ENCODE results near the gene DYNLL2.

DYNLL2 gene

GRCh38 chr17:58105093-58105492, 21.9 kb downstream of the DYNLL2 start:
- H3K4me2 ChIP-seq (ENCODE audit: low read length) = no peak overlapping the region
- no peak overlapping the region for H4K12ac ChIP-seq (ENCODE audit: low read depth, low read length)
- WGBS (ENCODE audit: extremely low coverage, insufficient coverage, insufficient read length) = no CpG with 5 or more reads among the region's 1 CpG
- no peak overlapping the region for H2BK12ac ChIP-seq (ENCODE audit: low read length)
- no peak overlapping the region for H3K23ac ChIP-seq (ENCODE audit: low read length)
- H2BK5ac ChIP-seq (ENCODE audit: low read depth, low read length, poor library complexity) = no peak overlapping the region
- H4K91ac ChIP-seq (ENCODE audit: low read depth, low read length) = no peak overlapping the region
- H3K4me3 ChIP-seq (ENCODE audit: low read depth, low read length) = no peak overlapping the region
- no peaks in the 10 kb centered on the region for H3K79me2 ChIP-seq (ENCODE audit: control insufficient read depth, insufficient read depth, low read length, poor library complexity)
- no peaks in the 10 kb centered on the region for H3K9me3 ChIP-seq (ENCODE audit: insufficient read depth, low read depth, low read length)
- no peak overlapping the region for H4K8ac ChIP-seq (ENCODE audit: low read depth, low read length)
- no peak overlapping the region for H3K9ac ChIP-seq (ENCODE audit: low read length)
- H3K36me3 ChIP-seq (ENCODE audit: control insufficient read depth in 1 of 2, insufficient read depth in 2 of 2, low read length in 2 of 2) = no peaks in the 10 kb centered on the region
- DNase-seq = peak in 1 of 2 donors; percentile 51
- no peak overlapping the region for H3K4ac ChIP-seq (ENCODE audit: low read depth, low read length)
- H2BK120ac ChIP-seq (ENCODE audit: insufficient read depth, low read length, poor library complexity) = no peak overlapping the region
- no peaks in the 10 kb centered on the region for H3K4me1 ChIP-seq (ENCODE audit: control insufficient read depth in 1 of 2, insufficient read depth in 2 of 2, low read length in 2 of 2)
- no peak overlapping the region for H2AFZ ChIP-seq (ENCODE audit: insufficient read depth, low read length, poor library complexity)
- no peak overlapping the region for H3K14ac ChIP-seq (ENCODE audit: low read length)
- no peak overlapping the region for H2AK5ac ChIP-seq (ENCODE audit: low read length)
- H3K18ac ChIP-seq (ENCODE audit: low read length) = no peak overlapping the region
- no peak overlapping the region for H3K27ac ChIP-seq (ENCODE audit: low read depth, low read length)
- no peaks in the 10 kb centered on the region for H3K27me3 ChIP-seq (ENCODE audit: insufficient read depth, low read length)
- no peaks in the 10 kb centered on the region for H3K79me1 ChIP-seq (ENCODE audit: low read length)

GRCh38 chr17:58107306-58107705, 24.1 kb downstream of the DYNLL2 start:
- Histone ChIP-seq H3K79me1 (ENCODE audit: low read length) (no peaks in the 10 kb centered on the region), H4K8ac (ENCODE audit: low read depth, low read length) (no peak overlapping the region), H2BK12ac (ENCODE audit: low read length) (no peak overlapping the region), H3K23ac (ENCODE audit: low read length) (no peak overlapping the region), H3K27me3 (ENCODE audit: insufficient read depth, low read length) (no peaks in the 10 kb centered on the region), H4K12ac (ENCODE audit: low read depth, low read length) (no peak overlapping the region), H3K4me2 (ENCODE audit: low read length) (no peak overlapping the region), H2AK5ac (ENCODE audit: low read length) (no peak overlapping the region), H3K4ac (ENCODE audit: low read depth, low read length) (no peak overlapping the region), H3K18ac (ENCODE audit: low read length) (no peak overlapping the region), H3K14ac (ENCODE audit: low read length) (no peak overlapping the region), H4K91ac (ENCODE audit: low read depth, low read length) (no peak overlapping the region), H2BK5ac (ENCODE audit: low read depth, low read length, poor library complexity) (no peak overlapping the region), H3K36me3 (ENCODE audit: control insufficient read depth in 1 of 2, insufficient read depth in 2 of 2, low read length in 2 of 2) (no peaks in the 10 kb centered on the region), H2AFZ (ENCODE audit: insufficient read depth, low read length, poor library complexity) (no peak overlapping the region), H3K9ac (ENCODE audit: low read length) (no peak overlapping the region), H3K4me1 (ENCODE audit: control insufficient read depth in 1 of 2, insufficient read depth in 2 of 2, low read length in 2 of 2) (no peaks in the 10 kb centered on the region), H2BK120ac (ENCODE audit: insufficient read depth, low read length, poor library complexity) (no peak overlapping the region), H3K79me2 (ENCODE audit: control insufficient read depth, insufficient read depth, low read length, poor library complexity) (no peaks in the 10 kb centered on the region), H3K9me3 (ENCODE audit: insufficient read depth, low read depth, low read length) (no peaks in the 10 kb centered on the region), H3K4me3 (ENCODE audit: low read depth, low read length) (no peak overlapping the region), H3K27ac (ENCODE audit: low read depth, low read length) (no peak overlapping the region)
- no CpG with 5 or more reads among the region's 1 CpG for WGBS (ENCODE audit: extremely low coverage, insufficient coverage, insufficient read length)
- DNase-seq = no peak

GRCh38 chr17:58109197-58109596, 26.0 kb downstream of the DYNLL2 start:
- H3K9me3 ChIP-seq (ENCODE audit: insufficient read depth, low read depth, low read length) = no peaks in the 10 kb centered on the region
- H3K4me2 ChIP-seq (ENCODE audit: low read length) = no peak overlapping the region
- H3K4me3 ChIP-seq (ENCODE audit: low read depth, low read length) = no peak overlapping the region
- no peaks in the 10 kb centered on the region for H3K4me1 ChIP-seq (ENCODE audit: control insufficient read depth in 1 of 2, insufficient read depth in 2 of 2, low read length in 2 of 2)
- H3K79me2 ChIP-seq (ENCODE audit: control insufficient read depth, insufficient read depth, low read length, poor library complexity) = no peaks in the 10 kb centered on the region
- H3K36me3 ChIP-seq (ENCODE audit: control insufficient read depth in 1 of 2, insufficient read depth in 2 of 2, low read length in 2 of 2) = no peaks in the 10 kb centered on the region
- no peak overlapping the region for H3K18ac ChIP-seq (ENCODE audit: low read length)
- H3K23ac ChIP-seq (ENCODE audit: low read length) = no peak overlapping the region
- H3K4ac ChIP-seq (ENCODE audit: low read depth, low read length) = no peak overlapping the region
- no peak overlapping the region for H3K9ac ChIP-seq (ENCODE audit: low read length)
- DNase-seq = no peak
- no peaks in the 10 kb centered on the region for H3K27me3 ChIP-seq (ENCODE audit: insufficient read depth, low read length)
- H2BK120ac ChIP-seq (ENCODE audit: insufficient read depth, low read length, poor library complexity) = no peak overlapping the region
- no peaks in the 10 kb centered on the region for H3K79me1 ChIP-seq (ENCODE audit: low read length)
- H4K8ac ChIP-seq (ENCODE audit: low read depth, low read length) = no peak overlapping the region
- no peak overlapping the region for H3K14ac ChIP-seq (ENCODE audit: low read length)
- no peak overlapping the region for H2AFZ ChIP-seq (ENCODE audit: insufficient read depth, low read length, poor library complexity)
- no peak overlapping the region for H3K27ac ChIP-seq (ENCODE audit: low read depth, low read length)
- WGBS (ENCODE audit: extremely low coverage, insufficient coverage, insufficient read length) = no CpG with 5 or more reads among the region's 1 CpG
- H4K91ac ChIP-seq (ENCODE audit: low read depth, low read length) = no peak overlapping the region
- no peak overlapping the region for H2BK12ac ChIP-seq (ENCODE audit: low read length)
- no peak overlapping the region for H2AK5ac ChIP-seq (ENCODE audit: low read length)
- H4K12ac ChIP-seq (ENCODE audit: low read depth, low read length) = no peak overlapping the region
- no peak overlapping the region for H2BK5ac ChIP-seq (ENCODE audit: low read depth, low read length, poor library complexity)

GRCh38 chr17:58110012-58110411, 26.8 kb downstream of the DYNLL2 start:
- Histone ChIP-seq H2BK12ac (ENCODE audit: low read length) (no peak overlapping the region), H4K91ac (ENCODE audit: low read depth, low read length) (no peak overlapping the region), H3K4ac (ENCODE audit: low read depth, low read length) (no peak overlapping the region), H3K9me3 (ENCODE audit: insufficient read depth, low read depth, low read length) (no peaks in the 10 kb centered on the region), H3K18ac (ENCODE audit: low read length) (no peak overlapping the region), H3K27ac (ENCODE audit: low read depth, low read length) (no peak overlapping the region), H3K36me3 (ENCODE audit: control insufficient read depth in 1 of 2, insufficient read depth in 2 of 2, low read length in 2 of 2) (no peaks in the 10 kb centered on the region), H3K4me1 (ENCODE audit: control insufficient read depth in 1 of 2, insufficient read depth in 2 of 2, low read length in 2 of 2) (no peaks in the 10 kb centered on the region), H2BK5ac (ENCODE audit: low read depth, low read length, poor library complexity) (no peak overlapping the region), H2BK120ac (ENCODE audit: insufficient read depth, low read length, poor library complexity) (no peak overlapping the region), H3K14ac (ENCODE audit: low read length) (no peak overlapping the region), H3K27me3 (ENCODE audit: insufficient read depth, low read length) (no peaks in the 10 kb centered on the region), H3K79me2 (ENCODE audit: control insufficient read depth, insufficient read depth, low read length, poor library complexity) (no peaks in the 10 kb centered on the region), H2AK5ac (ENCODE audit: low read length) (no peak overlapping the region), H3K23ac (ENCODE audit: low read length) (no peak overlapping the region), H3K79me1 (ENCODE audit: low read length) (no peaks in the 10 kb centered on the region), H4K12ac (ENCODE audit: low read depth, low read length) (no peak overlapping the region), H2AFZ (ENCODE audit: insufficient read depth, low read length, poor library complexity) (no peak overlapping the region), H3K4me2 (ENCODE audit: low read length) (no peak overlapping the region), H4K8ac (ENCODE audit: low read depth, low read length) (no peak overlapping the region), H3K4me3 (ENCODE audit: low read depth, low read length) (no peak overlapping the region), H3K9ac (ENCODE audit: low read length) (no peak overlapping the region)
- no CpG with 5 or more reads among the region's 5 CpGs for WGBS (ENCODE audit: extremely low coverage, insufficient coverage, insufficient read length)
- no peak for DNase-seq
